HG03571 (cell line): ENCODE results near the gene ALDH4A1.
A peak's percentile ranks its signal among the peaks of the same experiment; 100 is the strongest.

Experiments
- ATAC-seq: cut with Tn5 transposase; IDR thresholded peaks from one replicate; pipeline ENCODE4 v1.9.1; 2021; ENCODE audit not compliant: unreplicated experiment

The ALDH4A1 gene

GRCh38 chr1:18922848-18923755 lies 20.7 kb upstream of the ALDH4A1 start:
- ATAC-seq = no peak

DNA sequence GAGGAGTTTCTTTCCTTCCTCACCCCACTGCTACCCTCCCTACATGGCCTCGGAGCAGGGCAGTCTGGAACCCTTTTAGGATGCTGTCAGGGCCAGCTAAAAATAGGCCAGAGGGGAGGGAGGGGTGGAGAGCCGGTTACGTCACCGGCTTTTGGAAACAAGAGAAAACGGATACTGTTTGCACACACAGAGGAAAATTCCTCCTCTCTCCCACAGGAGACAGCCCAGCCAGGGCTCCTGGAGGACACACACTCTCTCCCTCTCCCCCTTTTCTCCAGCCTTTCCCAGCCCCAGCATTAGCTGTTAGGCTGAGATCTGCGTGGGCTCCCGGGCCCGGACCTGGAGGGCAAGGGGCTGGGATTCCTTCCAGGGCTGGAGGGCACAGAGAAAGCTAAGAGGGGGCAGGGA lies 20.0 kb upstream of the ALDH4A1 start:
- no peak for ATAC-seq

DNA sequence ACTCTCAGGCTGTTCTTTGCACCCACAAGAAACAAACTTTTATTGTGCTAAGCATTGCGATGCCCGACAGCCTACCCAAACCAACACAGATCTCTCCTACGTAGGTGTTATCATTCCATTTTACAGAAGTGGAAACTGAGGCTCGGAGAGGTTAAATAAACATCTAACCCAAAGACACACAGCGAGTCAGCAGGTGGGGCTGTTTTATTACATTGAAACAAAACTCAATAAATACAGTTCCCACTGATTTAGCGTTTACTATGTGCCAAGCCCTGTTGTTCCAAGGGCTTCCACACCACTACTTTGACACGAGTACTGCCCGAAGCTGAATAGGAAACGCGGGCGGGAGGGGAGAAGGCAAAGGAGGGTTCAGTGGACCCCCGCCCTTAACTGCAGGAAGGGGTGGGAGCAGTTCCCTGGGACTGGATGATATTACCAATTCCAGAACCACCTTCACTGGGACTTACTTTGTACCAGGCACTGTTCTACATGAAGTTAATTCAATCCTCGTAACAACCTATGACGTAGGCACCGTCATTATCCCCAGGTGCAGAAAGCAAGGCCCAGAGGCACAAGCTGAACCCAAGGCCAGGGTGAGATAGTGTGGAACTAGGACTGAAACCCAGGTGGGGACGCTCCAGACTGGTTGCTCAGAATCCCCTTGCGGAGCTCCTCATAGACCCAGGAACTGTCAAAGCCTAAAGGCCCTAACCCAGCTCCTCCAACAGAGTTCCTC lies 19.3 kb upstream of the ALDH4A1 start:
- no peak for ATAC-seq

- no peak for ATAC-seq
Observed at GRCh38 chr1:18920931-18921330, 18.6 kb upstream of the ALDH4A1 start.

GRCh38 chr1:18919956-18920355 lies 17.6 kb upstream of the ALDH4A1 start:
- ATAC-seq = no peak

DNA sequence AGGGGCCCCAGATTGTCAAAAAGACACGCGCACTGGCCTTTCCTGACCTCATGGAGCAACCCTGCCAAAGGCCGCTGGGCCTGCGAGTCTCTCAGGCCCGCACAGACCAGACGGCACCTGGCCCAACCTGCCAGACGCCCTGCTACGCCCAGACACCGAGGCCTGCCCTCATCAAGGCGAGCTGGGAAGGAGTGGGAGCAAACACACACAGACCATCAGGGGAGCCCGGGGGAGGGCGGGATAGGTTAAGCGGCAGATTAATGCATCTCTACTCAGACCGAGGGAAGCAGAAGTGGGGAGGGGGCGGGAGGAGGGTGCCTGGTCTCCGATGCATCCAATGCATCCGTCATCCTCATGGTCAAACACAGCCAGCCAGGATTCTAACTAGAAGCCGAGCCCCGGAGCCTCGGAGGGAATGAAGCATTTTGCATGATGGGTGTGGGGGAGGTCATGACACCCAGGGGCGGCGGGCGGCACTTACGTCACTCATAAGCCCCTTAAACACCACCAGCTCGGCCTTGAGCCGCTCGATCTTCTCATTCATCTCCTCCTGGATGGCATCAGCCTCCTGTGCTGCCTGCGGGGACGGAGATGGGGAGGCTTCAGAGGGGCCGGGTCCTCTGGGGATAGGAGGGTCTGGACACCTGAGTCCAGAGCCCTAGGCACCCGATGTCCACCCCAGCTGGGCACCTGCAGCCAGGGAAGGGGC lies 17.0 kb upstream of the ALDH4A1 start:
- no peak for ATAC-seq

GRCh38 chr1:18918417-18918816 lies 16.1 kb upstream of the ALDH4A1 start:
- ATAC-seq = no peak

DNA sequence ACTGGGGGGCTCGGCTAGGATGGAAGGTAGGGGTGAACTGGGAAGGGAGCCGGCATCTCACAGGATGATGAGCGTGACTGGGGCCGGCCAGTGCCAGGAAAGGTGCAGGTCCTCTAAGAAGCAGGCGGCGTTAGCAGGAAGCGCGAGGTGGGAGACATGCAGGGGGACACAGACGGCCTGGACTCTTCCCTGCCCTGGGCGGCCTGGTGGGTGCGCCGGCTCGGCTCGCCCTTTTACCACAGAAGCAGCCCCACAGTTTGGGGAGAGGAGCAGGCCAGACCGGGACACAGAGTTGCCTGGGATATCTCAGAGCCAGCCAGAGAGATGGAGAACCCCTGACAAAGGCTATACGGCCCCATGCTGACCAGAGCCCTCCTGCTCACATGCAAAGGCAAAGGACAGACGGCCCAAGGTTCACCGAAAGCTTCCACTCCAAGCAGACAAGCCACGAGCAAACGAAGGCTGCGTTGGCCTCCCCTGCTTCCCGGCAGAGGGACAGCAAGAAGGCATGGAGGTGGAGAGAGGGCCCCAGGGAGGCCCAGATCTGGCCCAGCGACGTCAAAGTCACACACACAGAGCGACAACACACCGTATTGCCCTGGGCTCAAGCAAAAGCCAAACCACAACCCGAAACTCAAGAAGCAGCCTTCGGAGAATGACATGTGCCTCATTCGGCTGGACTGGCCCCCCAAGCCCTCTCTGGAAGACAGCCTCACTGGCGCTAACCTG lies 14.9 kb upstream of the ALDH4A1 start:
- no peak for ATAC-seq

GRCh38 chr1:18915341-18915740 lies 13.0 kb upstream of the ALDH4A1 start:
- ATAC-seq = no peak

DNA sequence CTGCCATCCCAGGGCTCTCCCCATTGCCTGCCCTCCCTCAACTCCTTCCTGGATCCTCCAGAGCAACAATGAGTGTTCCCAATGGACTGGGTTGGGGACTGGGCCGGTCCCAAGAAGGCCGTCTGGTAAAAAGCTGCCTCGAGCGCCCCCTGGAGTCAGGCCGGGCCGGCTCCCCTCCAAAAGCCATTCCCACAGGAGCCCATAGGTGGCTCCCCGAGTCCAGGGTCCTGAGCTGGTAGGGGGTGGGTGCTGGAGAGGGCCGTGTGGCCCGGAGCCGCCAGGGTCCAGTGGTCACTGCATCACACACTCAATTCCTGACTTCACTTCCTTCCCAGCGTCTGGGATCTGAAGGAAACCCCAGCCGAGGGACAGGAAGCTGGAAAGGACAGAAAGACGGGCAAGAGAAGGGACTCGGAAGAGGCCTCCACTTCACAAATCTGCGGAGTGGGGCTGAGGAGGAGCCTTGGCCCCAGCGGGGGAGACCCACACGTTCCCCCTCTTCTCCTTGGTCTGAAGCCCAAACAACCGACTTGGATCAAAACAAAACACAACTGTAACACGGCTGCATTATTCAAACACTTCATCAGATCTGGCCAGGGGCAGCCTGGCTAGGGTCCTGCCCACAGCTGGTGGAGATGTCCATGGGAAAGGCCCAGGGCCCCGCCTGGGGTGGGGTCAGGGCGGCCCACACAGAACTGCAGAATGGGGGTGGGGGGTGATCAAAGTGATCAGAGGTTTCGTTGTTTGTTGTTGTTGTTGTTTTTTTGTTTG lies 10.9 kb upstream of the ALDH4A1 start:
- no peak for ATAC-seq

- ATAC-seq = no peak
Observed at GRCh38 chr1:18912550-18912949, 10.2 kb upstream of the ALDH4A1 start.

DNA sequence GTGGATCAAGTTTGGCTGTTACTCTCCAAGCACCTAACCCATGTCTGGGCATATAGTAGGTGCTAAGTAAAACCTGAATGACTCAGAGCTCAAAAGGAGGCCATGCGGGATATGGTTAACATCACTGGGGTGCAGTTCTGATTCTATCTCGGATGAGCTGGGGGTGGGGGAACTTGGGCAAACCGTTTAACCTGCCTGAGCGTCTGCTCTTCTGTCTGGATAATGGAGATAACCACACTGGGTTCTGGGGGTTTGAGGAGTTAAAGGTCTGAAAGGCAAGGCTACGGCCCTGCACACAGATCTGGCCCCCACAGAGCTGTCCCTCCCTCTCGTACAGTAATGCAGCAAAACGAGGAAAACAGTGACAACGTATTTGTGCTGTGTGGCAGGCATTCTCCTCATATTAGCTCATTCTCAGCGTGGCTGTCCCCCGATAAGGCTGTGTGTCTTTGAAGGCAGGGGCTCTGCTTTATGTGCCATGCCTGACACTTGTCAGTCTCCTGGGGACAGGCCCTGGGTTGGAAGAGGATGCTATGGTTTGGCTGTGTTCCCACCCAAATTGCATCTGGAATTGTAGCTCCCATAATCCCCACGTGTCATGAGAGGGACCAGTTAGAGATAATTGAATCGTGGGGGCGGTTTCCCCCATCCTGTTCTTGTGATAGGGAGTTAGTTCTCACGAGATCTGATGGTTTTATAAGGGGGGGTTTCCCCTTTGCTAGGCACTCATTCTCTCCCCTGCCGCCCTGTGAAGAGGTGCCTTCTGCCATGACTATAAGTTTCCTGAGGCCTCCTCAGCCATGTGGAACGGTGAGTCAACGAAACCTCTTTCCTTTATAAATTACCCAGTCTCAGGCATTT lies 6.8 kb upstream of the ALDH4A1 start:
- ATAC-seq = no peak

DNA sequence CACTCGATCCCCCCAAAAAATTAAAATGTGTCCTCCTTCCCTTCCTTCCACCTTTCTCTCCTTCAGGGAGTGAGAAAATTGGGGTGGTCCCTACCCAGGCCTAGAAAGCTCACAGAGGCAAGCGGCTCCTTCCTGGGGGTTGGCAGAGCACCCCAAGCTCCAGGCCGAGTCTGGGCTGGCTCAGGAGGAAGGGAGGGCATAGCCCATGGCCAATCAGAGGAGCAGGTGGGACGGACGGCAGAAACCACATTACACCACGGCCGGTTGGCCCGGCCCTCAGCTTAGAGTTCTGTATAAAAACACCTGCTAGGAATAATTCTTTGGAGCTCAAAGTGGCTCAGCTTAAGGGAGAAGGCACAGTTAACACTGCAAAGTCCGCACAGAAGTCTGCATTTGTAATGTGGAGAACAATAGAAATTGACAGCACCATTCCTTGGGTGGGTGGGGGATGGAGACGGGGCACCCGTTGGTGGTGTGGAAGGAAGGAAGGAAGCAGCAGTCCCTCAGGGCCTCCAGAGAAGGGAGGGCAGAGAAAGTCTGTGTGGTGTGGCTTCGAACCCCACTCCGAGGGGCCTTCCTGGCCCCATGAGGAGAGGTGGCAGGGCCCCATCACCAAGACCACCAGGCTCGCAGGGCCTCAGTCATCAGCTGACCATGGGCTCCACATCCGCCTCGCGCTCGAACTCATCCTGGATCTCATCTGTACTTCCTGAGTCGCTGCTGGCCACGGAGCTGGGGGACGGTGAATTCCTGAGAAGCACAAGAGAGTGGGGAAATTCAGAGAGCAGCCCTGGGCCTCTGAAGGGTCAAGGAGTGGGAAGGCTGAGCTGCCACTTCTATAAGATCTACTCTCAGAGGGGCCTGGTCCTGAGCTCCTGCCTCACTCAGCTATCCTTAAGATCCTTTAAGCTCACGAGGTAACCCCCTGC lies 5.8 kb upstream of the ALDH4A1 start:
- ATAC-seq = no peak

DNA sequence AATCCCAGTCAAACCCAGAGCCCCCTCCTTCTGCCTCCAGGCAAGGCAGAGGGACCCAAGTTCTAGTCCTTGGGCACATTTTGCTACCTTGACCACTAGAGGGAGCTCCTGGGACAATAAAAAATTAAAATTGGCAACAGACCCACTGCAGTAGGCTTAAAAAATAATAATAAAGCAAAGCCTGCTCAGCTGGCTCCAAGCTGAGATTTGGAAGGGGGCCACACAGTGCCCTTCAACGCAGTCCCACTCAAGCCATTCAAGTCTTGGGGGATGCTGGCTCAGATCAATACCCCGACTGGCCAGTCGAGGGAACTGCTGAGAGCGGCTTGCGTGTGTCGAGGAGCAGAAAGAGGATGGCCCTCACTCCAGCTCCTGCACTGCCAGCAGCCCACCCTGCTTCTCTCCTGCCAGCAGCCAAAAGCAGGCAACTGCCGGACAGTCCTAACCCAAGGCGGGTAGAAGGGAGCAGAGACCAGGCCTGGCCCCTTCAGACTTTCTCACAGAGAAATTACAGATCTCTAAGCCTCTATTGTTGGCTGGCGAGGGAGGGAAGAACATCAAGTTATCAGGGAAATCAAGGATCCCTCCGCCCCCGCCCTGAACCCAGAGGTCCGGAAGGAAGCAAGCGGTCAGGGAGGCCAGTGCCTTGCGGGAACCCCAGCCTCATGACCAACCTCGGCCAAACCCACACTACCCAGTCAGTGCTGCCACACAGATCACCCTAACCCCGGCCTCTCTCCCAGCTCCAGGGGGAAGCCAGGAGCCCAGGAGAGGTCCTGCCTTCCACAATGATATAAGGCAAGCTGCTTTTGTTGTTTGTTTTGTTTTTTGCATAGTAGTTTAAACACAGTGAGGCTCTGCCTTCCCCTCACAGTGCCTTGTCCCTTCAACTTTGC lies 4.9 kb upstream of the ALDH4A1 start:
- ATAC-seq = no peak

GRCh38 chr1:18903291-18903756 lies 969 bp upstream of the ALDH4A1 start:
- ATAC-seq = no peak

- peak; percentile 3 for ATAC-seq
Observed at GRCh38 chr1:18901952-18902522, 318 bp downstream of the ALDH4A1 start.
